Upper lobe of right lung (tissue), 1 donor: ENCODE data around the gene MMP28. TPM values are rescaled to one million over a fixed set of nuclear protein-coding genes. Genes with fewer than 3 reads are reported as not detected.

Experiments used
- ATAC-seq: fragments of 200-7000 bp; cut with Tn5 transposase; one replicate; pipeline ENCODE4 v1.9.1; 2020; ENCODE audit warnings: mild to moderate bottlenecking, moderate library complexity
- DNase-seq: peaks from one replicate; pipeline ENCODE4 v3.0.0-alpha.2; 2020
- H3K27ac ChIP-seq: fragments of 200-600 bp; one replicate; pipeline ENCODE4 v1.8.0; 2022
- H3K27me3 ChIP-seq: fragments of 200-600 bp; one replicate; pipeline ENCODE4 v1.8.0; 2022; ENCODE audit warnings: mild to moderate bottlenecking
- H3K36me3 ChIP-seq: fragments of 200-600 bp; one replicate; pipeline ENCODE4 v1.8.0; 2022
- H3K4me1 ChIP-seq: fragments of 200-600 bp; one replicate; pipeline ENCODE4 v1.8.0; 2022
- H3K4me3 ChIP-seq: fragments of 200-600 bp; one replicate; pipeline ENCODE4 v1.8.0; 2022; ENCODE audit warnings: mild to moderate bottlenecking
- H3K9me3 ChIP-seq: fragments of 200-600 bp; one replicate; pipeline ENCODE4 v1.8.0; 2022
- intact Hi-C: fragments of 100-400 bp; cut with DNase I; formaldehyde crosslinking; loops from one replicate; pipeline ENCODE4 v1.11.0; 2022
- total RNA-seq: library from RNA; stranded (reverse); fragmentation: NEBNext Ultra II Directional; extraction: Animal tissue kit (Norgen Biotek cat#: 25700); gene quantifications from one replicate; pipeline ENCODE4 v1.2.1, GENCODE V29; 2021
- TF ChIP-seq, protein P1 (sequence below): fragments of 200-600 bp; IDR thresholded peaks from one replicate; pipeline ENCODE4 v1.8.0; 2022; ENCODE audit warnings: antibody characterized with exemption
- donor health status: DM: no; HTN: yes; CAD: no; lungs with severe emphysema.

The MMP28 gene
- total RNA-seq, 1 donor from 2014 or later, result 55.6 TPM

DNA sequence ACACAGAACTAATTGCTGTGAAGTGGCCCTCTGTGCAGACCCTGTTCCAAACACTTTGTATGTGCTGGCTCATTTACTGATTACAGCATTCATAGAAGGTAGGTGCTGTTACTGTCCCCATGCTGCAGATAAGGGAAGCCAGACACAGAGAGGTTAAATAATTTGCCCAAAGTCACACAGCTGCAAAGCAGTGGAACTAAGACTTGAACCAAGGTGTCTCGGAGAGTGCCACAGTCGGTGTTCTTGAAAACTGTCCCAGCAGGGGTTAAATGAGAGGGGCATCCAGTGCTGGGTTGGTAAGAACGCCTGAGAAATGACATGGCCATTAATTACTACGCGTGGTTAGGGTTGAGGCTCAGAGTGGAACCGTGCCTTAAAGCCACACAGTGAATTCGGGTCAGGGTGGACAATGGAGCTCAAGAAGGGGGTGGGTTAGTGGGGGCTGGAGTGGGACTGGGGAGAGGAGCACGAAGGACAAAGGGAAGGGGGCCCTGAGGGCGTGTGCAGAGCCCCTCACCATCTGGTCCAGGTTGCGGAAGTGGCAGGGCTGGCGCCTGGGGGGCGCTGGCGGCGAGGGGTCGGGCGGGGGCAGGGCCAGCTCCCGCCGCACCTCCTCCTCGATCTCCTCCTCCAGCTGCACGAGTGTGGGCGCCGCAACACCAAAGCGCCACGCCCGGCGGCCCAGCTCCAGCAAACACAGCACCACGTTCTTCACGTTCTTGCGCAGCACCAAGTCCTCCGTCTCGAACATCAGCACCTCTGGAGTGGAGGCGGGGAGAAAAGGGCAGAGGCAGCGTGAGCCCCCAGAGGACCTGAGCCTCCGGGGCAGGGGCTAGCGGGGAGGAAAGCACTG lies 45.7 kb downstream of the MMP28 start:
- TF ChIP-seq, protein P1, sequence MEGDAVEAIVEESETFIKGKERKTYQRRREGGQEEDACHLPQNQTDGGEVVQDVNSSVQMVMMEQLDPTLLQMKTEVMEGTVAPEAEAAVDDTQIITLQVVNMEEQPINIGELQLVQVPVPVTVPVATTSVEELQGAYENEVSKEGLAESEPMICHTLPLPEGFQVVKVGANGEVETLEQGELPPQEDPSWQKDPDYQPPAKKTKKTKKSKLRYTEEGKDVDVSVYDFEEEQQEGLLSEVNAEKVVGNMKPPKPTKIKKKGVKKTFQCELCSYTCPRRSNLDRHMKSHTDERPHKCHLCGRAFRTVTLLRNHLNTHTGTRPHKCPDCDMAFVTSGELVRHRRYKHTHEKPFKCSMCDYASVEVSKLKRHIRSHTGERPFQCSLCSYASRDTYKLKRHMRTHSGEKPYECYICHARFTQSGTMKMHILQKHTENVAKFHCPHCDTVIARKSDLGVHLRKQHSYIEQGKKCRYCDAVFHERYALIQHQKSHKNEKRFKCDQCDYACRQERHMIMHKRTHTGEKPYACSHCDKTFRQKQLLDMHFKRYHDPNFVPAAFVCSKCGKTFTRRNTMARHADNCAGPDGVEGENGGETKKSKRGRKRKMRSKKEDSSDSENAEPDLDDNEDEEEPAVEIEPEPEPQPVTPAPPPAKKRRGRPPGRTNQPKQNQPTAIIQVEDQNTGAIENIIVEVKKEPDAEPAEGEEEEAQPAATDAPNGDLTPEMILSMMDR, result no peak
- H3K9me3 ChIP-seq, result no peaks in the 10 kb centered on the region
- H3K27me3 ChIP-seq, result peaks cover 35% of the 10 kb centered on the region
- no peak overlapping the region for H3K27ac ChIP-seq
- intact Hi-C loops, result loop anchor here (5.0 to 10.0 kb wide), 2 partner anchors 135 to 577 kb away; no protein-coding TSS in a partner anchor
- H3K4me1 ChIP-seq, result peaks cover 9% of the 10 kb centered on the region
- peak; percentile 20 for ATAC-seq
- DNase-seq, result no peak
- no peak overlapping the region for H3K4me3 ChIP-seq
- no peaks in the 10 kb centered on the region for H3K36me3 ChIP-seq

GRCh38 chr17:35748979-35749378 lies 46.5 kb downstream of the MMP28 start:
- no peak overlapping the region for H3K4me3 ChIP-seq
- intact Hi-C loops, result loop anchor here (5.0 to 10.0 kb wide), 2 partner anchors 134 to 577 kb away; no protein-coding TSS in a partner anchor
- no peaks in the 10 kb centered on the region for H3K9me3 ChIP-seq

DNA sequence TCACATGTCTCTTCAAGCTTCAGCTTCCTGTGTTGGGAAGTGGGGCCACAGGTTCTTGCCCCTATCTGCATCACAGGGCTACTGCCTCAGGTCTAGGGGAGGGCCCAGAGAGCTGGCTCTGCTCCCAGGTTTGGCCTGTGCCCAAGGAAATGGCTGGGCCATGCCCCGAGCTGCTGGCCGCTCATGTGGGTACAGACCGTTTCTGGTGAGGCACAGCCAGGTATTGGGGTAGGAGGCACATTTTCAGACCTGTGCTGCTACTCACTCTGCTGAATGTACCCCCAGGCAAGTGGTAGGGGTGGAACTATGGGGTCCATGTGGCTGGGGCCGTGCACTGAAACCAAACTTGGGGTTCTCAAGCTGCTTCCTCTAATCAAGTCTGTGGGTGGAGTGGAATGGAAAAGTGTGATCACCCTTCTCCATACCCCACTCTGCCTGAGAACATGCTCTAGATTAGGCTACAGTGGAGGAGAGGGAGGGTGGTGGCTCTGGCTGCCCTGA lies 47.0 kb downstream of the MMP28 start:
- Histone ChIP-seq H3K4me3 (no peak overlapping the region), H3K36me3 (no peaks in the 10 kb centered on the region), H3K9me3 (no peaks in the 10 kb centered on the region), H3K27ac (no peak overlapping the region), H3K27me3 (peaks cover 41% of the 10 kb centered on the region), H3K4me1 (peaks cover 9% of the 10 kb centered on the region)
- TF ChIP-seq, protein P1, result no peak
- DNase-seq (peak; percentile 75), ATAC-seq (peak; percentile 11)
- intact Hi-C loops, result loop anchor here (5.0 to 10.0 kb wide), 2 partner anchors 134 to 576 kb away; no protein-coding TSS in a partner anchor

More at GRCh38 chr17:35748979-35749378, 46.5 kb downstream of the MMP28 start:
- Histone ChIP-seq H3K27ac (no peak overlapping the region), H3K36me3 (no peaks in the 10 kb centered on the region), H3K27me3 (peaks cover 35% of the 10 kb centered on the region), H3K4me1 (peaks cover 9% of the 10 kb centered on the region)
- ATAC-seq (no peak), DNase-seq (no peak)
- TF ChIP-seq, protein P1, result no peak

DNA sequence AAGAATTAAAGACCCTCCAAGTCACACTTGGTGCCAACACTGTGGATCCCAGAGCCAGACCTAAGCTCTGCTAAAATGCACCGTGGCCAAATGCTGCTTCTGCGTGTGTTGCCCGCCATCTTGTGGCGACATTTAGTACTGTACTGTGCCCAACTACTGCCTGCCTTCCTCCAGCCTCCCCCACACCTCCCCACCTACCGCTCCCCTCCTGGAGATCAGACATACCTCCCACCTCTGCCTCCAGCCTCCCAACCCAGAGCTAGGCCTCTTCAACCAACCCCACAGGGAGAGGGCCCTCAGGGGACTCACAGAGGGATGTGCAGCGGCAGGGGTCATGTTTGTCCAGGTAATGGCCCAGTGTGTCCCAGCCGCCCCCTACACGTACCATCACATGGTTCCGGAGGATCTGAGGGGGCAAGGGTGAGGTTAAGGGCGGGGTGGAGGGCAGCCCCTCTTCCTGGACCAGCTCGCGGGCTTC lies 47.9 kb downstream of the MMP28 start:
- no peaks in the 10 kb centered on the region for H3K9me3 ChIP-seq
- peak; percentile 80 for DNase-seq
- H3K27ac ChIP-seq, result no peak overlapping the region
- TF ChIP-seq, protein P1, result peak; percentile 87
- peaks cover 49% of the 10 kb centered on the region for H3K27me3 ChIP-seq
- H3K36me3 ChIP-seq, result no peaks in the 10 kb centered on the region
- H3K4me3 ChIP-seq, result no peak overlapping the region
- ATAC-seq, result peak; percentile 87
- H3K4me1 ChIP-seq, result peaks cover 7% of the 10 kb centered on the region
- intact Hi-C loops, result loop anchor here (5.0 to 10.0 kb wide), 2 partner anchors 133 to 575 kb away; no protein-coding TSS in a partner anchor

- Histone ChIP-seq H3K4me3 (no peak overlapping the region), H3K36me3 (no peaks in the 10 kb centered on the region), H3K27ac (no peak overlapping the region), H3K4me1 (peaks cover 13% of the 10 kb centered on the region), H3K9me3 (no peaks in the 10 kb centered on the region), H3K27me3 (peaks cover 61% of the 10 kb centered on the region)
- ATAC-seq (no peak), DNase-seq (no peak)
- intact Hi-C loops, result loop anchor here (5.0 to 10.0 kb wide), 2 partner anchors 131 to 574 kb away; no protein-coding TSS in a partner anchor
- TF ChIP-seq, protein P1, result no peak
Measured at GRCh38 chr17:35745749-35746320, 49.6 kb downstream of the MMP28 start.
